WTC11 (cell line): ENCODE data around the gene BNC2. TPM values are rescaled to one million over a fixed set of nuclear protein-coding genes. Genes with fewer than 3 reads are reported as not detected.
"Not testable (repeated sequence)": the region's sequence is repeated elsewhere in the genome, so short reads cannot be mapped to it uniquely, and the experiment has no call there.

ENCODE experiments used
- ATAC-seq: fragments of 200-7000 bp; cut with Tn5 transposase; 2 replicates; pipeline ENCODE4 v1.10.0; 2021; ENCODE audit warnings: mild to moderate bottlenecking, moderate library complexity
- CTCF ChIA-PET: fragments of 300-600 bp; sonication (Branson Sonifier 250); formaldehyde crosslinking; loops from one replicate; lab custom pipeline; 2021; ENCODE audit warnings: antibody characterized with exemption; lab: Charles Lee
- POLR2A ChIA-PET: fragments of 350-600 bp; sonication (Branson Sonifier 250); formaldehyde crosslinking; loops from one replicate; lab custom pipeline; 2021; ENCODE audit warnings: antibody characterized with exemption; lab: Charles Lee
- DNase-seq: peaks from one replicate; pipeline ENCODE4 v3.0.0; 2021; ENCODE audit warnings: low spot score
- H3K27ac Mint-ChIP-seq: 2 replicates; pipeline ENCODE4 v1.8.0; 2021; ENCODE audit warnings: mixed read lengths
- H3K27me3 Mint-ChIP-seq: 2 replicates; pipeline ENCODE4 v1.8.0; 2021; ENCODE audit warnings: low read depth, mild to moderate bottlenecking, moderate library complexity, mixed read lengths
- H3K36me3 Mint-ChIP-seq: 2 replicates; pipeline ENCODE4 v1.8.0; 2021; ENCODE audit warnings: mixed read lengths
- H3K4me1 Mint-ChIP-seq: 2 replicates; pipeline ENCODE4 v1.8.0; 2022; ENCODE audit warnings: mixed read lengths
- H3K4me3 Mint-ChIP-seq: 2 replicates; pipeline ENCODE4 v1.8.0; 2021; ENCODE audit warnings: mild to moderate bottlenecking, moderate library complexity, mixed read lengths
- H3K9me3 Mint-ChIP-seq: 2 replicates; pipeline ENCODE4 v1.8.0; 2021; ENCODE audit warnings: mixed read lengths
- ATF1 ChIP-seq: sonication (generic); formaldehyde crosslinking; IDR thresholded peaks from 2 replicates; pipeline ENCODE4 v1.8.1; 2023; ENCODE audit warnings: mild to moderate bottlenecking, moderate library complexity, missing genetic modification reagents
- CREB1 ChIP-seq: sonication (generic); formaldehyde crosslinking; IDR thresholded peaks from 2 replicates; pipeline ENCODE4 v1.8.0; 2023; ENCODE audit warnings: mild to moderate bottlenecking, missing genetic modification reagents
- E2F1 ChIP-seq: sonication (generic); formaldehyde crosslinking; IDR thresholded peaks from 2 replicates; pipeline ENCODE4 v1.8.0; 2022; ENCODE audit warnings: mild to moderate bottlenecking, missing genetic modification reagents
- ELF4 ChIP-seq: sonication (generic); formaldehyde crosslinking; IDR thresholded peaks from 2 replicates; pipeline ENCODE4 v1.8.1; 2022; ENCODE audit warnings: low read depth, mild to moderate bottlenecking, moderate library complexity, missing genetic modification reagents
- EMX1 ChIP-seq: fragments of 250-450 bp; sonication (Bioruptor Pico); IDR thresholded peaks from 2 replicates; pipeline ENCODE4 v1.8.0; 2021; ENCODE audit warnings: mild to moderate bottlenecking
- HMGA2 ChIP-seq: fragments of 250-450 bp; sonication (Bioruptor Pico); IDR thresholded peaks from 2 replicates; pipeline ENCODE4 v1.4.0; 2021; ENCODE audit warnings: mild to moderate bottlenecking, moderate library complexity
- NFE2L1 ChIP-seq: sonication (generic); formaldehyde crosslinking; IDR thresholded peaks from 2 replicates; pipeline ENCODE4 v1.8.1; 2023; ENCODE audit warnings: missing genetic modification reagents
- OVOL2 ChIP-seq: fragments of 250-450 bp; sonication (Bioruptor Pico); IDR thresholded peaks from 2 replicates; pipeline ENCODE4 v1.9.0; 2021; ENCODE audit warnings: mild to moderate bottlenecking, borderline replicate concordance
- PRDM15 ChIP-seq: sonication (generic); formaldehyde crosslinking; IDR thresholded peaks from 2 replicates; pipeline ENCODE4 v1.8.0; 2022; ENCODE audit warnings: missing genetic modification reagents
- RORB ChIP-seq: fragments of 250-450 bp; sonication (Bioruptor Pico); IDR thresholded peaks from 2 replicates; pipeline ENCODE4 v1.9.0; 2021; ENCODE audit warnings: mild to moderate bottlenecking
- ZNF232 ChIP-seq: sonication (generic); formaldehyde crosslinking; IDR thresholded peaks from 2 replicates; pipeline ENCODE4 v1.8.0; 2022; ENCODE audit warnings: mild to moderate bottlenecking, missing genetic modification reagents
- ZNF317 ChIP-seq: sonication (generic); formaldehyde crosslinking; IDR thresholded peaks from 2 replicates; pipeline ENCODE4 v1.8.1; 2023; ENCODE audit warnings: low read depth, mild to moderate bottlenecking, moderate library complexity, missing genetic modification reagents, borderline replicate concordance
- total RNA-seq: library from RNA; stranded (reverse); gene quantifications from 3 replicates; pipeline ENCODE4 v1.2.3, GENCODE V29; 2021
- TF ChIP-seq, protein P1 (sequence below): fragments of 250-450 bp; sonication (Bioruptor Pico); IDR thresholded peaks from 2 replicates; pipeline ENCODE4 v1.9.0; 2021; ENCODE audit warnings: moderate library complexity, mild to moderate bottlenecking, inconsistent platforms, borderline replicate concordance

The BNC2 gene
- total RNA-seq, 1 experiment from 2014 or later: 33.3 TPM

DNA sequence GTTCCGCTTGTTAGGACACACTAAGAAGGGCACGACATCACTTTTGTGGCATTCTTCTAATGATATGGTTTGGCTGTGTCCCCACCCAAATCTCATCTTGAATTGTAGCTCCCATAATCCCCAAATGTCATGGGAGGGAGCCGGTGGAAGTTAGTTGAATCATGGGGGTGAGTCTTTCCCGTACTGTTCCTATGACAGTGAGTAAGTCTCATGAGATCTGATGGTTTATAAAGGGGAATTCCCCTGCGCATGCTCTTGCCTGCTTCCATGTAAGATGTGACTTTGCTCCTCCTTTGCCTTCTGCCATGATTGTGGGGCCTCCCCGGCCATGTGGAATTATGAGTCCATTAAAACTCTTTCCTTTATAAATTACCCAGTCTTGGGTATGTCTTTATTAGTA is 431.6 kb downstream of the BNC2 start:
- H3K27ac Mint-ChIP-seq, H3K9me3 Mint-ChIP-seq, DNase-seq, H3K27me3 Mint-ChIP-seq, ATAC-seq, CTCF ChIA-PET, H3K4me3 Mint-ChIP-seq, POLR2A ChIA-PET: not testable (repeated sequence)
- peaks cover 14% of the 10 kb centered on the region for H3K36me3 Mint-ChIP-seq
- peaks cover 22% of the 10 kb centered on the region for H3K4me1 Mint-ChIP-seq

DNA sequence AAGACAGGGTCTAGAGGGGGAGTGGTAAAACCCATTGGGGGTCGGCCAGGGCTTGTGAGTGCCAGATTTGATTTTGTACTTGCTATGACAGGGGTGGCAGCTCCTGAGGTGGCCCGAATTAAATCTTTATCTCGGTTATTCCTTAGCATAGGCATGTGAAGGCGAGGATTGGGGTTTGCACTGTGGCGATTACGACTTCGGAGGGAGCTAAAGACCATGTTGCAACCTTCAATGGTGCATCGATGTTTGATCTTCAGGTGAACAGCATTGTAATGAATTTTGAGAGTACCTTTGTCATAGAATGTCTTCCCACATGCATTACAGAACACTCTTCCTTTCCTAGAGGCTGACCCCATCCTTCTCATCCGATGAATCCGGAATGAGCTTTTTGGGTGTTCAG is 433.9 kb downstream of the BNC2 start:
- Mint-ChIP-seq H3K4me1 (peaks cover 20% of the 10 kb centered on the region), H3K36me3 (peaks cover 14% of the 10 kb centered on the region), H3K4me3 (no peak overlapping the region), H3K27me3 (peaks cover 2% of the 10 kb centered on the region; the same call in 1 of the 2 replicates), H3K9me3 (peaks cover 10% of the 10 kb centered on the region), H3K27ac (no peak overlapping the region; the same call in 1 of the 2 replicates)
- no peak for DNase-seq
- CTCF ChIA-PET: interaction anchor here (0.5 kb wide), 1 partner anchor 349 kb away, joined by 4 read pairs; no protein-coding TSS in a partner anchor
- POLR2A ChIA-PET: no interaction called here
- TF ChIP-seq PRDM15 (CRISPR knock-in tag) (no peak), OVOL2 (CRISPR knock-in tag) (no peak), NFE2L1 (CRISPR knock-in tag) (no peak)
- TF ChIP-seq, protein P1, sequence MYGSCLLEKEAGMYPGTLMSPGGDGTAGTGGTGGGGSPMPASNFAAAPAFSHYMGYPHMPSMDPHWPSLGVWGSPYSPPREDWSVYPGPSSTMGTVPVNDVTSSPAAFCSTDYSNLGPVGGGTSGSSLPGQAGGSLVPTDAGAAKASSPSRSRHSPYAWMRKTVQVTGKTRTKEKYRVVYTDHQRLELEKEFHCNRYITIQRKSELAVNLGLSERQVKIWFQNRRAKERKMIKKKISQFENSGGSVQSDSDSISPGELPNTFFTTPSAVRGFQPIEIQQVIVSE (CRISPR knock-in tag): no peak
- peak; percentile 65; the same call in 1 of the 2 replicates for ATAC-seq

DNA sequence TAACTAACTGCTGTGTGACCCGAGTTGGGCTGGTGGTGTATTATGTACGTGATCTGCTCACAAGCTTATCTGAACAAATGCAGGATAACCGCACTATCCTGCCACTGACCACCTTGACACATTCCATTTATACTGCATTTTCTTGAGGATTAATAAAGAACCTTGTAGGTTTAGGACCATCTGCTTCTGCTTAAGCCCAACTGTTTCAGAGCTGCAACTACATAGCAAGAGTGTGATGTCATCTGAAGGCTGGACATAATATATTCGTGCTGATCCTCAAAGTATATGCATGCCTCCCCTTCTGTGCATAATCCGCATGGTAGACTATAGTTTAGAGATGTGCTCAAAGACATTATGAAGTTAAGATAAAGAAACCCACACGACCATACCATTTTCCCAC is 435.9 kb downstream of the BNC2 start:
- Mint-ChIP-seq H3K36me3 (peaks cover 14% of the 10 kb centered on the region), H3K4me3 (no peak overlapping the region), H3K4me1 (peaks cover 27% of the 10 kb centered on the region), H3K9me3 (peaks cover 10% of the 10 kb centered on the region), H3K27me3 (peaks cover 2% of the 10 kb centered on the region; the same call in 1 of the 2 replicates), H3K27ac (no peak overlapping the region)
- no peak for DNase-seq
- CTCF ChIA-PET: interaction anchor here (0.6 kb wide), 1 partner anchor 63 kb away, joined by 3 read pairs; no protein-coding TSS in a partner anchor
- POLR2A ChIA-PET: no interaction called here
- no peak for TF ChIP-seq ZNF317 (CRISPR knock-in tag)
- TF ChIP-seq PRDM15 (CRISPR knock-in tag): no peak
- TF ChIP-seq EMX1 (CRISPR knock-in tag): no peak
- TF ChIP-seq ELF4: no peak
- no peak for TF ChIP-seq RORB (CRISPR knock-in tag)
- no peak for TF ChIP-seq ZNF232 (CRISPR knock-in tag)
- no peak for TF ChIP-seq CREB1 (CRISPR knock-in tag)
- TF ChIP-seq HMGA2 (CRISPR knock-in tag): no peak
- no peak for TF ChIP-seq E2F1 (CRISPR knock-in tag)
- TF ChIP-seq ATF1 (CRISPR knock-in tag): no peak
- no peak for ATAC-seq
